Measurements from ENCODE around the gene ZNF354B. TPM values are rescaled to one million over a fixed set of nuclear protein-coding genes. Genes with fewer than 3 reads are reported as not detected.
"Not testable (repeated sequence)": the region's sequence is repeated elsewhere in the genome, so short reads cannot be mapped to it uniquely, and the experiment has no call there.

ZNF354B gene
- 10 to 100 TPM; 10.8 to 11.9 TPM for total RNA-seq

DNA sequence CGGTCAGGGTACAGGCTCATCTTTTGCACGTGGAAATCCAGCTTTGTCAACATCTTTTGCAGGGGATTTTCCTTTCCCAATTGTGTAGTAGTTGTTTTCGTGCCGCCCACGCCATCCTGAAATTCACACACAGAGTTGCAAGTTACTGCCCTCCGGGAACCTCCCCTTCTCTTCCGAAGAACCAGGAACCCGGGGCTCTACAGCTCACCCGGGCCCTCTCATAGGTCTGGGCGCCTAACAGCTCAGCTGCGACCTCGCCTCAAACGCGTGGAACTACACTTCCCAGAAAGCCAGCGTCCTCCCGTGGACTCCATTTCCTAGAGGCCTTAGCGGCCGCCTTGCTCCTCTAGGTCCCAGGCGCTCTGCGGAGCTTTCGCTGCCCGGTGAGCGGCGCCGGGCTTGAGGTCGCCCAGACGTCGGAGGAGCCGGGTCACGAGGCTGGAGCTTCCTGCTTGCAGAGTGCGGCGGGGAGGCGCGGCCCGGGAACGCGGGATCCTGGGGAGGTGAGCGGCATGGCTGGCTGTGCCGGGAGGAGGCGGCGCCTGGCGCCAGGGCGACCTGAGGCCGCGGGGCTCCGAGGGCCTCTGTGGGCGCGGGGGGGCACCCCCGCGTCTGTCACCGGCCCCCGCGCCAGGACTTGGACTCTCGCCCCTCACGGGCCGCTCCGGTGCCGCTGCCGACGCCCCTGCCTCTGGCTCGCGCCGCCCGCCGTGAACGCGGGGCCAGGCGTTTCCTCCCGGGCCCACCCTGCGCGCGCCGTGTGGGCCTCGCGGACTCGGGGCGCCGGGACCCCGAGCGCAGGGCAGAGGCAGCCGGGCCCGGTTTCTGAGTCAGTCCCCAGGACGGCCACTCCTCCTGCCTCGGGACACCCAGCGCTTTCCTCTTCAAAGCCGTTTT lies at the start of gene ZNF354B:
ZNF354B (plus strand) TSS at position 329 of the 897 bp plus-strand sequence. CDS start 1,095 bp downstream, outside the sequence.
- Mint-ChIP-seq H3K4me1 (peaks cover 24% of the 10 kb centered on the region), H3K4me3 (peak within 1 kb of the TSS; percentile 79)

DNA sequence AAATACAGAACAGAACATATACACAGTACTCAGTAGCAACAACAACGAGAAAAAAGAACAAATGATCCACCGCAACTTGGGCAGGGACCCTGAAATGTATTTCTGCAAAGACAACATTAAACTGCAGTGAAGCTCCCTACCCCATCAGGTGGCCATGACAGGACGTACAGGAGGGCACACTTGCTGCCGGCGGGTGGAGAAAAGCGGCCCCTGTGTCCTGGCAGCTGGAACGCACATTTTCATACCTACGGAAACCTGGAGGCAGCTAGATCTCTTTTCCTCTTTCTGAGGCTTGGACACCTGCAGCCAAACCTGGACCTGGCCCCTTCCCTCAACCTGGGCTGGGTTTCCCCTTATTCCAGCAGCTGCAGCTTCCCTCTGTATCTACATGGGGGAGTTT lies 42.2 kb upstream of the ZNF354B start:
- no peak overlapping the region for H3K4me3 Mint-ChIP-seq
- intact Hi-C loops (cut with DNase I, micrococcal nuclease): no loop called here

More for the DNA sequence above, at the start of gene ZNF354B:
- peak within 1 kb of the TSS; percentile 89 for H3K27ac Mint-ChIP-seq
- intact Hi-C loops (cut with DNase I, micrococcal nuclease): loop anchor here (1.0 to 5.0 kb wide), 8 partner anchors 35 to 818 kb away; partner anchors contain the start of genes ZFP2 (in 2 of the 2), ZNF354A (in 2 of the 2), CLK4 (in 1 of the 2) and ZNF354C (in 1 of the 2)
- ChIA-PET CTCF (interaction anchor here (0.6 to 1.9 kb wide), 5 partner anchors 47 to 369 kb away, joined by 3 to 15 read pairs (median 3); partner anchors contain the start of gene ZNF354A), POLR2A (interaction anchor here (0.6 to 1.3 kb wide), 6 partner anchors 129 to 283 kb away, joined by 3 to 10 read pairs (median 3); partner anchors contain the start of genes ZNF354A, ZNF354C and ZNF879)
- no peaks in the 10 kb centered on the region for H3K27me3 Mint-ChIP-seq
- no peaks in the 10 kb centered on the region for H3K9me3 Mint-ChIP-seq (ENCODE audit: low read depth)
- peak; percentile 93 for DNase-seq
- peak; percentile 100 for ATAC-seq
- peaks cover 17% of the 10 kb centered on the region for H3K36me3 Mint-ChIP-seq (ENCODE audit: low read depth)

DNA sequence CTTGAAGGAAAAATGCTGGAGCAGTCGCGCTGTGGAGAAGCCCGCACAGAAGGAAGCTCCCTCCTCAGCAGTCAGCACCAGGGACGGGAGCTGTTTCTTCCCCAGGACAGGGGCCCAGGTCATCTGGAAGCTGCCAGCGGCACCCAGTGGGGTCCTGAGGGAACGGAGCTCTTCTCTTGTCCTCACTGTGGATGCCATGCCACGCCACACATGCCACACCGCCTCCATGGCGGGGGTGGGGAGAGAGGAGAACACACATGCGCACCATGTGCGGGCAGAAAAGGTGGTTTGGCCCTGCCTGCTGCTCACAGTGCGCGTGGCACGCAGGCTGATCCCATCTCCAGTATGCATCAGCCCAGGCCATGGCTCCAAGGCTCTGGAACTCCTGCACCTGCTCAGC lies 41.7 kb upstream of the ZNF354B start:
- no peaks in the 10 kb centered on the region for H3K9me3 Mint-ChIP-seq (ENCODE audit: low read depth)
- H3K36me3 Mint-ChIP-seq (ENCODE audit: low read depth): no peaks in the 10 kb centered on the region
- H3K27ac Mint-ChIP-seq: no peak overlapping the region
- intact Hi-C loops (cut with DNase I, micrococcal nuclease): no loop called here
- H3K27me3 Mint-ChIP-seq: peaks cover 2% of the 10 kb centered on the region
- no peak overlapping the region for H3K4me3 Mint-ChIP-seq
- ChIA-PET CTCF (no interaction called here), POLR2A (no interaction called here)
- H3K4me1 Mint-ChIP-seq: no peaks in the 10 kb centered on the region
- DNase-seq: no peak
- ATAC-seq: no peak

More for the DNA sequence above, 42.2 kb upstream of the ZNF354B start:
- H3K36me3 Mint-ChIP-seq (ENCODE audit: low read depth): no peaks in the 10 kb centered on the region
- no peaks in the 10 kb centered on the region for H3K4me1 Mint-ChIP-seq
- H3K27ac Mint-ChIP-seq: no peak overlapping the region
- no peaks in the 10 kb centered on the region for H3K9me3 Mint-ChIP-seq (ENCODE audit: low read depth)
- ChIA-PET POLR2A (no interaction called here), CTCF (no interaction called here)
- H3K27me3 Mint-ChIP-seq: peaks cover 2% of the 10 kb centered on the region
- ATAC-seq (no peak), DNase-seq (no peak)

DNA sequence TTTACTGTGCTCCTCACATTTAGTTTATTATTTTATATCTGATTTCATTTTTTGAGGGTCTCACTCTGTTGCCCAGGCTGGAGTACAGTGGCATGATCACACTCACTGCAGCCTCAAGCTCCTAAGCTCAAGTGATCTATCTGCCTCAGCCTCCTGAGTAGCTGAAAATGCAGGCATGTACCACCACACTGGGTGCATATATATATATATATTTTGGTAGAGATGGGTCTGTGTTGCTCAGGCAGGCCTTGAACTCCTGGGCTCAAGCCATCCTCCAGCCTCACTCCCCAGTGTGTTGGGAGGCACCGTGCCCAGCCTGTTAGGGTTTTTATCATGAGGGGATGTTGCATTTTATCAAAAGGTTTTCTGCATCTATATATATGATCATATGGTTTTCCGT lies 39.8 kb upstream of the ZNF354B start:
- ChIA-PET POLR2A (no interaction called here), CTCF (no interaction called here)
- no peaks in the 10 kb centered on the region for H3K9me3 Mint-ChIP-seq (ENCODE audit: low read depth)
- intact Hi-C loops (cut with DNase I, micrococcal nuclease): no loop called here
- H3K27me3 Mint-ChIP-seq: peaks cover 4% of the 10 kb centered on the region
- H3K36me3 Mint-ChIP-seq (ENCODE audit: low read depth): no peaks in the 10 kb centered on the region
- no peak overlapping the region for H3K4me3 Mint-ChIP-seq
- DNase-seq: no peak
- no peak for ATAC-seq
- H3K4me1 Mint-ChIP-seq: no peaks in the 10 kb centered on the region
- H3K27ac Mint-ChIP-seq: no peak overlapping the region

DNA sequence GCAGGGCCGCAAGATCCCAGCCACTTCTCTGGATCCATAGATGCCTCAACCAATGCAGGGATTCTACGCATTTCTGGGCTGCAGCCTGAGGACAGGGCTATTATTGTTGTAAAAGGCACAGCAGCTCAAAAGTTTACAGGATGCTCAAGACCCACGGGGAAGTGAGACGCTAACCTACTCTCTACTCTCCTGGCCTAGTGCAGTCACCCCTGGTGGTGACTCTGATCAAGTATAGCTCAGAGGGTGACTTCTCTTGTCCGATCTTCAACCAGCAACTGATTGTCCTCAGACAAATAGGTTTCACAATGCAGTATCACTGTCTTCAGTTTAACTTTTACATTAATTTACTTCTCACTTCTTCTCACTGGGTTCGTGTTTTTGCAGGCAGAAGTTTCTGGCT lies 34.3 kb upstream of the ZNF354B start:
- intact Hi-C loops (cut with DNase I, micrococcal nuclease): no loop called here
- H3K4me1 Mint-ChIP-seq: no peaks in the 10 kb centered on the region
- ChIA-PET POLR2A (no interaction called here), CTCF (no interaction called here)
- no peak overlapping the region for H3K4me3 Mint-ChIP-seq
- DNase-seq (no peak), ATAC-seq (no peak)
- H3K27ac Mint-ChIP-seq: no peak overlapping the region
- H3K27me3 Mint-ChIP-seq: peaks cover 4% of the 10 kb centered on the region
- H3K9me3 Mint-ChIP-seq (ENCODE audit: low read depth): no peaks in the 10 kb centered on the region
- H3K36me3 Mint-ChIP-seq (ENCODE audit: low read depth): no peaks in the 10 kb centered on the region

DNA sequence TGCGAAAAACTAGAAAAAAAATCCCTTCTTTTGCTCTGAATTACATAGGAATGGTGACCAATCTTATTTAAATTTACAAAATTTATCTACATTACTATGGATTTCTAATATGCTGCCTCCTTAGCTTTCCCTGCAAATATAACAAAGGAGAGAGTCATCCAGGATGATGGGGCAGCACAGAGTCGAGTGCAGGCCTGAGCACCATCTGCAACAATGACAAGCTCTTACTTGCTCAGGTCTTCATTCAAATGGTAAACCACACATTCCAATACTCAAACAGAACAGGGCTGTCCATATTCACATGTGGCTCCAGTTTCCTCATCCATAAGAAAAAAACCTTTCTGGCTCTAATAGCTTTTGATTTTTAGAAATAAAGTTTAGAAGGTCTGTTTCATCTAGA lies 33.5 kb upstream of the ZNF354B start:
- Mint-ChIP-seq H3K9me3 (ENCODE audit: low read depth) (no peaks in the 10 kb centered on the region), H3K27ac (no peak overlapping the region), H3K4me1 (no peaks in the 10 kb centered on the region), H3K4me3 (no peak overlapping the region), H3K27me3 (peaks cover 2% of the 10 kb centered on the region), H3K36me3 (ENCODE audit: low read depth) (no peaks in the 10 kb centered on the region)
- no peak for DNase-seq
- POLR2A ChIA-PET: no interaction called here
- no peak for ATAC-seq
- intact Hi-C loops (cut with DNase I, micrococcal nuclease): no loop called here
- CTCF ChIA-PET: interaction anchor here (0.5 kb wide), 1 partner anchor 252 kb away, joined by 3 read pairs; no protein-coding TSS in a partner anchor

DNA sequence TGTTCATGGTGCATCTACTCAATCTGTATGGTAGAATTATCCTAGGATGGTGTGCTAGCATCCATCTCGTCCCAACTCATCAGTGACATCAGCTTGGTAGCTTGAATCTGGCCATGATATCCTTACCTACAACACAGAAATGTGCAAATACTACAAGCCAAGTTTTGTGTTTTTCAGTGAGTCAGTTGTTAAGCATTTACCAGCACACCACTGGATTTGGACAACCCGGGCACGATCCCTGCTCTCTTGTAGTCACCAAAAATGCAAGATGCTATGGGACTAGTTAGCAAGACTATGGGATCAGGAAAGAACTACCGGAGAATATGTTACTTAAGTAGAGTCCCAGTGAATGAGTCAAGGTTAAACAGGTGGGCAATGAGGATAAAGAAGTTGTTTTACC lies 32.1 kb upstream of the ZNF354B start:
- Mint-ChIP-seq H3K27ac (no peak overlapping the region), H3K4me1 (no peaks in the 10 kb centered on the region), H3K4me3 (no peak overlapping the region), H3K27me3 (peaks cover 2% of the 10 kb centered on the region), H3K36me3 (ENCODE audit: low read depth) (no peaks in the 10 kb centered on the region), H3K9me3 (ENCODE audit: low read depth) (no peaks in the 10 kb centered on the region)
- intact Hi-C loops (cut with DNase I, micrococcal nuclease): no loop called here
- ATAC-seq: no peak
- DNase-seq: no peak
- ChIA-PET CTCF (no interaction called here), POLR2A (no interaction called here)

DNA sequence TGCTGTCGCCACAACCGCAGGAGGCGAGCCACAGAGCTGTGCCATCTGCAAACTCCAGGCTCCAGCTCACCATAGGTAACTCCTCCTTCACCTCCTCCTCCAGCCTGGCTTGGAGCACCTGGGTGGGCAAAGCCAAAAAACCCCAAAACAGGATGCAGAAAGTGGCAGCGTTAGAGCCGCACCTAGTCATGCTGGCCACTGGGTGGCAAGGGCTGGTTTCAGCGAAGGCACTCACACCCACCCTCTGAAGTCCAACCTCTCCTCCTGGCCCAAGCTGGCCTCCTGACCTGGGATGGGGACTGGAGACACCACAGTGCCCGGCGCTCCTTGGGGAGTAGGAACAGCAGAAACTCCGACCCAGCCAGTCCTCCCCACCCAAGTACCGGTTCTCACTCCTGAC lies 28.7 kb upstream of the ZNF354B start:
- DNase-seq: no peak
- Mint-ChIP-seq H3K27ac (no peak overlapping the region), H3K4me1 (no peaks in the 10 kb centered on the region), H3K27me3 (peaks cover 2% of the 10 kb centered on the region), H3K9me3 (ENCODE audit: low read depth) (no peaks in the 10 kb centered on the region), H3K4me3 (no peak overlapping the region), H3K36me3 (ENCODE audit: low read depth) (no peaks in the 10 kb centered on the region)
- CTCF ChIA-PET: no interaction called here
- intact Hi-C loops (cut with DNase I, micrococcal nuclease): no loop called here
- POLR2A ChIA-PET: no interaction called here
- no peak for ATAC-seq

DNA sequence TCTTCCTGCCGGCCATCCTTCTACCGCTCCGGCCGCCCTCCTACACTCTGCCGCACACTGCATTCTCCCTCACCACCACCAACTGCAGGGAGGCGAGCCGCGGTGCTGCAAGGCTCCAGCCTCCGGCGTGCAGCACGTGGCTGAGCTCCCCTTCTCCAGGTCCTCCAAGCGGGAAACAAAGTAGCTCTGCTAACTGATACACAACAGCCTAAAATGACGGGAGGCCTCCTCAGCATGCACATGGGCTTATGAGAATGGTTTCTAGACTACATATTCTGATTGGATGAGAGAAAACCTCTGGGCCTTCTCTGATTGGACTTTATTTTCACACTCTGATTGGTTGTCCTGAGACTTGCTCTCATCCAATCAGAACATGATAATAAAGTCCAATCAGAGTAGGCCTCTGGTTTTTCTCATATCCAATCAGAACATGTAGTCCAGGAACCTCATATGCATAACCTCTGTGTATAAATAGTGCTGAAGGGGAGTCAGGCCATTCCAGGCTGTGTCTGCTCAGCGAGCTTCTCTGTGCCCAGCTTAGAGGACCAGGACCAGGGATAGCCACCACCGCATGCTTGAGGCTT lies 27.0 kb upstream of the ZNF354B start:
- Mint-ChIP-seq H3K27ac (no peak overlapping the region), H3K9me3 (ENCODE audit: low read depth) (no peaks in the 10 kb centered on the region), H3K4me3 (no peak overlapping the region), H3K36me3 (ENCODE audit: low read depth) (no peaks in the 10 kb centered on the region), H3K4me1 (no peaks in the 10 kb centered on the region), H3K27me3 (peaks cover 2% of the 10 kb centered on the region)
- ATAC-seq: no peak
- intact Hi-C loops (cut with DNase I, micrococcal nuclease): no loop called here
- ChIA-PET POLR2A (no interaction called here), CTCF (no interaction called here)
- no peak for DNase-seq

DNA sequence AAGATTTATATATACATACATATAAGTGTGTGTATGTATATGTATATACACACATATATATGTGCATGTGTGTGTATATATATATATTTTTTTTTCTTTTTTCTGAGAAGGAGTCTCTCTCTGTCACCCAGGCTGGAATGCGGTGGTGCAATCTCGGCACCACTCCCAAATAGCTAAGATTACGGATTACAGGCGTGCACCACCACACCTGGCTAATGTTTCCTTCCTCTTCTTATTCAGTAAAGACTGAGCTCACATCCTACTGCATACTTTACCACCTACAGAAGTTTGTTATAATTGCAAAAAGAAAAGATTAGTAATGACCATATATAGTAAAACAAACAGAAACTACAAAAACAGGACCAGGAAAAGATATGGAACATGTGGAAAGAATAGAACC lies 23.1 kb upstream of the ZNF354B start:
- CTCF ChIA-PET: interaction anchor here (0.6 kb wide), 1 partner anchor 246 kb away, joined by 3 read pairs; no protein-coding TSS in a partner anchor
- Mint-ChIP-seq H3K9me3 (ENCODE audit: low read depth) (no peaks in the 10 kb centered on the region), H3K4me1 (no peaks in the 10 kb centered on the region), H3K4me3 (no peak overlapping the region), H3K27me3 (peaks cover 5% of the 10 kb centered on the region), H3K27ac (no peak overlapping the region), H3K36me3 (ENCODE audit: low read depth) (no peaks in the 10 kb centered on the region)
- ATAC-seq (no peak), DNase-seq (no peak)
- POLR2A ChIA-PET: interaction anchor here (0.6 kb wide), 1 partner anchor 62 kb away, joined by 3 read pairs; no protein-coding TSS in a partner anchor
- intact Hi-C loops (cut with DNase I, micrococcal nuclease): no loop called here

DNA sequence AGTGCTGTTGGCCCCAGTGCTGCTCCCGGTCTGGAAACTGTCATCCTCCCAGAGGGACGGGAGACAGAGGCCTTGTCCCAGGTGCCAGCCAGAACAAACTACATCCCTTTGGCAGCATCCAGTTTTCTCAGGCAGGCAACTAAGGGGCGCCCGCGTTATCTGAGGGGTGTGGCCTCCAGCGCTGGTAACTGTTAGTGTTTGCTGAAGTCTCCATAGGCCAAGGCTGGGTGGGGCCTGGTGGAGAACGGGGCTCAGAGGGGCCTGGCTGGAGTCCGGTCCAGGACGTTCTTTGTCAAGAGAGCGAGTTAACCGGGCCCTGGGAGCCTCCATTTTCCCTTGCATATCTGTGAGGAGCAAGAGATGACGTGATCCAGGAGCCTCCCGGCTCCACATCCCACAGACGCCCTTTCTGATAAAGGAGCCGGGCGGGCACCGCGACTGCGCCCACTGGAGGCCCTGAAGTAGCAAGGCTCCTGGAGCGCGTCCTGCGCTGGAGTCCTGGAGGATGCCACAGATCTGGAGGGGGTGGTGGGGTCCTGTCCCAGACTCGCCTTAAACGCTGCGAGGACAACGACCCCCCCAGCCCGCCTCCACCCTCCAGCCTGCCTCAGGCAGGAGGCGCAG lies 20.9 kb upstream of the ZNF354B start:
- CTCF ChIA-PET; H3K27me3 Mint-ChIP-seq; H3K9me3 Mint-ChIP-seq (ENCODE audit: low read depth); H3K36me3 Mint-ChIP-seq (ENCODE audit: low read depth); ATAC-seq; DNase-seq; H3K4me1 Mint-ChIP-seq; H3K4me3 Mint-ChIP-seq; POLR2A ChIA-PET; H3K27ac Mint-ChIP-seq: not testable (repeated sequence)
- intact Hi-C loops (cut with DNase I, micrococcal nuclease): loop anchor here in 1 of 2 experiments (1.0 to 2.0 kb wide), 3 partner anchors 46 to 558 kb away; partner anchors contain the start of gene ZNF354A

All from activated CD4-positive, alpha-beta T cell treated with anti-CD3 and anti-CD28 coated beads for 36 hours (primary cell).